Transverse colon (tissue), 4 donors: ENCODE data around the gene GMEB1. TPM values are rescaled to one million over a fixed set of nuclear protein-coding genes. Genes with fewer than 3 reads are reported as not detected.
"Not testable (repeated sequence)": the region's sequence is repeated elsewhere in the genome, so short reads cannot be mapped to it uniquely, and the experiment has no call there.

Source experiments
- DNase-seq: peaks from one replicate; pipeline ENCODE4 v3.0.0-alpha.2; 2019
- H3K27ac ChIP-seq, 4 donors: fragments of 200-600 bp; sonication (generic); 2 replicates each; pipeline ENCODE4 v1.5.1; 2016 to 2018; ENCODE audit warnings: inconsistent platforms in 4 of 4
- H3K27me3 ChIP-seq: fragments of 200-600 bp; sonication (generic); 2 replicates; pipeline ENCODE4 v1.5.1; 2017; ENCODE audit warnings: inconsistent platforms
- H3K36me3 ChIP-seq, 4 donors: fragments of 200-600 bp; sonication (generic); 2 replicates each; pipeline ENCODE4 v1.5.1; 2017 to 2019; ENCODE audit warnings: inconsistent platforms in 4 of 4
- H3K4me1 ChIP-seq, 4 donors: fragments of 200-600 bp; sonication (generic); 2 replicates each; pipeline ENCODE4 v1.5.1; 2017 to 2020; ENCODE audit warnings: inconsistent platforms in 4 of 4
- H3K4me3 ChIP-seq, 4 donors: fragments of 200-600 bp; sonication (generic); 1 replicate in 1 of 4; 2 replicates in 3 of 4; pipeline versions ENCODE4 v1.5.1 to v1.6.1; 2017 to 2019; ENCODE audit warnings: inconsistent platforms in 4 of 4
- H3K9me3 ChIP-seq, 2 donors: fragments of 200-600 bp; sonication (generic); 2 replicates each; pipeline ENCODE4 v1.5.1; 2017 to 2019; ENCODE audit warnings: inconsistent platforms in 2 of 2
- CTCF ChIP-seq, 5 experiments: fragments of 200-600 bp in 3 of 5; fragments of 450-650 bp in 2 of 5; sonication (generic) in 3 of 5; IDR thresholded peaks; 1 replicate in 2 of 5; 2 replicates in 3 of 5; pipeline ENCODE4 v1.5.1; 2016 to 2017; ENCODE audit warnings: antibody characterized with exemption in 5 of 5, inconsistent platforms in 3 of 5, mild to moderate bottlenecking in 2 of 5, moderate library complexity in 1 of 5
- EP300 ChIP-seq: sonication (generic); formaldehyde crosslinking; IDR thresholded peaks from one replicate; pipeline ENCODE4 v1.6.1; 2017; ENCODE audit warnings: antibody characterized with exemption, low read depth
- POLR2A ChIP-seq: fragments of 450-650 bp; IDR thresholded peaks from one replicate; pipeline ENCODE4 v1.6.1; 2016; ENCODE audit warnings: antibody characterized with exemption, mild to moderate bottlenecking, moderate library complexity
- POLR2AphosphoS5 ChIP-seq, 3 donors: sonication (generic); formaldehyde crosslinking; IDR thresholded peaks; one replicate each; pipeline ENCODE4 v1.6.1; 2016; ENCODE audit warnings: antibody characterized with exemption in 3 of 3
- WGBS, 2 donors: methylation state at CpG; one replicate each; pipeline ENCODE4 v1.1.5; 2018; ENCODE audit warnings: low coverage in 1 of 2; 5-methylcytosine and 5-hydroxymethylcytosine counted together
- in situ Hi-C, 4 donors: fragments of 200-750 bp; cut with MboI; loops; one replicate each; pipeline versions ENCODE4 v1.15.0 to v1.15.1; 2017; ENCODE audit warnings: low sequenced_read_pairs in 3 of 4, low pct_ligation_motif_present in 1 of 4, low pct_unique_long_range_greater_than_20kb in 1 of 4
- intact Hi-C: fragments of 100-400 bp; cut with DNase I; formaldehyde crosslinking; loops from one replicate; pipeline ENCODE4 v1.15.1; 2023; ENCODE audit warnings: low total_unique reads
- total RNA-seq, 4 donors: library from RNA; depleted of rRNA; stranded (reverse); fragments of >200 nt; gene quantifications; one replicate each; pipeline ENCODE4 v1.1.0, GENCODE V29; 2016

Gene GMEB1
- total RNA-seq, 4 donors from 2014 or later: 4.4 to 10.4 (median 7.2) TPM

- intact Hi-C loops (no loop called here), in situ Hi-C loops (no loop called here)
- DNase-seq: no peak
- Histone ChIP-seq H3K9me3 (no peaks in the 10 kb centered on the region), H3K27ac (no peak overlapping the region), H3K36me3 (no peaks in the 10 kb centered on the region), H3K4me1 (no peaks in the 10 kb centered on the region), H3K27me3 (no peaks in the 10 kb centered on the region), H3K4me3 (no peak overlapping the region)
- TF ChIP-seq POLR2AphosphoS5 (IDR thresholded peaks at IDR 0.05): no peak
- no peak for TF ChIP-seq EP300
- TF ChIP-seq POLR2A: no peak
- no peak for TF ChIP-seq CTCF (IDR thresholded peaks at IDR 0.05)
- WGBS, 2 donors: 83 to 84% methylated on average over 2 to 5 of the region's 5 CpGs
Measured at GRCh38 chr1:28720376-28720775, 51.8 kb downstream of the GMEB1 start.

DNA sequence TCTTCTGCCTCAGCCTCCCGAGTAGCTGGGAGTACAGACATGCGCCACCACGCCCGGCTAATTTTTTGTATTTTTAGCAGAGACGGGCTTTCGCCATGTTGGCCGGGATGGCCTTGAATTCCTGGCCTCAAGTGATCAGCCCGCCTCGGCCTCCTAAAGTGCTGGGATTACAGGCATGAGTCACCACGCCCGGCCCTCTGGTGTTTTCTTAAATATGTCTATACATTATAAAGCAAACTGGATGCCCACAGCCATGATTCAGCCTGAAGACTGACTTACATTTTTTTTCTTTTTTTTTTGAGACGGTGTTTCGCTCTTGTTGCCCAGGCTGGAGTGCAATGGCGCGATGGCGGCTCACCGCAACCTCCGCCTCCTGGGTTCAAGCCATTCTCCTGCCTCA lies 53.3 kb downstream of the GMEB1 start:
- H3K4me1 ChIP-seq, H3K36me3 ChIP-seq, in situ Hi-C loops, H3K9me3 ChIP-seq, intact Hi-C loops, H3K4me3 ChIP-seq, H3K27me3 ChIP-seq, H3K27ac ChIP-seq, DNase-seq: not testable (repeated sequence)
- WGBS, 2 donors: 92 to 94% methylated on average over 11 to 18 of the region's 18 CpGs

GRCh38 chr1:28725365-28725764 lies 56.8 kb downstream of the GMEB1 start:
- in situ Hi-C loops: not testable (repeated sequence)

DNA sequence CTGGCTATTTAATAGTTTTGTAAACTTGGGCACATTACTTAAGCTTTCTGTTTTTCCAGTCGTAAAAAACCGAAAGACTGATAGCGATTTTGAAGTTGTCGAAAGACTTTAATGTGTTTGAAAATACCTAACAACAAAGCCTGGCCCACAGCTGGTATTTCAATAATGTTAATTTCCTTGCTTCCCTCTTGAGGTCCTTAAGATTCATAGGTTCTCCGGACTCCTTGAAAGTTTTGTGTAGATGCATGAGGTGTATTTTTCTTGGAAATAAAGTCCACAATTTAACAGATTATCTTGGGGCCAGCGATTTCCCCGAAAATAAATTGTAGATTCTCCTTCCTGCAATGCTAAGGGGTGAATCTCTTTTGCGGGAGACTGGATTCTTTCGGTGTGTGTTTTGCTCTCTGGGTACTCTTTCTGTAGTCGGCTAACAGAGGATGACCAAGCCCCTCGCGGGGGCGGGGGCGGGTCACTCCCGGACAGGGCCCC lies 67.4 kb downstream of the GMEB1 start:
- Histone ChIP-seq H3K27me3 (no peaks in the 10 kb centered on the region), H3K4me1 (peaks cover 16 to 54% (median 26%) of the 10 kb centered on the region in 4 donors), H3K9me3 (no peaks in the 10 kb centered on the region), H3K27ac (peak overlapping the region; percentile 95 to 99 (median 99)), H3K4me3 (peak overlapping the region; percentile 24 to 96 (median 80)), H3K36me3 (peaks cover 0 to 19% (median 8%) of the 10 kb centered on the region in 4 donors)
- no peak for DNase-seq
- in situ Hi-C loops: no loop called here
- TF ChIP-seq POLR2AphosphoS5 (IDR thresholded peaks at IDR 0.05): no peak
- no peak for TF ChIP-seq CTCF (IDR thresholded peaks at IDR 0.05)
- no peak for TF ChIP-seq EP300
- TF ChIP-seq POLR2A: no peak
- WGBS, 2 donors: 15 to 45% methylated on average over 5 to 15 of the region's 15 CpGs
- intact Hi-C loops: no loop called here

More at GRCh38 chr1:28725365-28725764, 56.8 kb downstream of the GMEB1 start:
- H3K27me3 ChIP-seq, H3K36me3 ChIP-seq, H3K4me1 ChIP-seq, H3K4me3 ChIP-seq, intact Hi-C loops, H3K9me3 ChIP-seq, DNase-seq: not testable (repeated sequence)
- peak overlapping the region in 1 of 4 donors; percentile 37 for H3K27ac ChIP-seq
- WGBS, 2 donors: 10 to 60% methylated on average over 3 to 5 of the region's 5 CpGs

DNA sequence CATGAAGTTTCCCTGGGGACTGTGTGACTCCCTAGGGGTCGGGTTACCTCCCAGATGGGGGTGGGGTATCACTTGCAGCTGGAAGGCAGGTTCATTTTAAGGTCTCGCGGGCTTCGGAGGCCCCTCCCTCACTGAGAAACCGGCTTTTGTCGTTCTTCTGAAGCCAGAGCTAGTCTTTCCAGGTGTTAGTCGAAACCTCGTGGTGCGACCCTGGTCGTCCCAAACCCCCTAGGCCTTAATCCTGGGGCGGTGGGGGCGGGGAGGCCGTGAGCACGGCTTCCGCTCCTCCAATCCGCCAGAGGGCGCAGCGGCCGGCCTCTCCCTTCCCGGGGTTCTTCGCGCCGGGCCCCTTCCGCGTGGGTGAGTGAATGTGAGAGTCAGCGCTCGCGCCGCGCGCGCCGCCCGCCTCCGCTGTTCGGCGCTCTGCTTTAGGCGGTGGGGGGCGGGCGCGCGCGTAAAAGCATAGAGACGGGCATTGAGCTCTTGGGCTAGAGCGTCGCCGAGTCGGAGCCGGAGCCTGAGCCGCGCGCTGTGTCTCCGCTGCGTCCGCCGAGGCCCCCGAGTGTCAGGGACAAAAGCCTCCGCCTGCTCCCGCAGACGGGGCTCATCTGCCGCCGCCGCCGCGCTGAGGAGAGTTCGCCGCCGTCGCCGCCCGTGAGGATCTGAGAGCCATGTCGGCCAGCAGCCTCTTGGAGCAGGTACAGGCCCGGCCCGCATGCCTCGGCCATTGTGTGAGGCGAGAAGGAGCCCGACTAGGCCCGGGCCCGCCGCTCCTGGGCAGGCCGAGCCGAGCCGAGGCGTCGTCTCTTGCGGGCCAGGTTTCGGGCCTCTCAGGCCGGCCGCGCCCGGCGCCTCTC lies 68.1 kb downstream of the GMEB1 start, which contains the start of gene YTHDF2:
Gene YTHDF2, plus strand, starts transcription at position 491 of the 857 bp plus-strand sequence. Its CDS starts 181 bp downstream, at position 672.
- DNase-seq: peak; percentile 98
- peak within 1 kb of the TSS; percentile 65 to 96 (median 95) for H3K4me3 ChIP-seq
- WGBS, 2 donors: 0% methylated on average over 71 of the region's 92 CpGs; no CpG with 5 or more reads in 1 of the 2 donors
- no peaks in the 10 kb centered on the region for H3K27me3 ChIP-seq
- H3K4me1 ChIP-seq: peaks cover 16 to 61% (median 26%) of the 10 kb centered on the region in 4 donors
- H3K9me3 ChIP-seq: no peaks in the 10 kb centered on the region
- in situ Hi-C loops: no loop called here
- H3K36me3 ChIP-seq: peaks cover 0 to 19% (median 8%) of the 10 kb centered on the region in 4 donors
- TF ChIP-seq POLR2AphosphoS5 (IDR thresholded peaks at IDR 0.05) (peak; percentile 88 to 98 (median 98)), POLR2A (peak; percentile 94), EP300 (no peak), CTCF (IDR thresholded peaks at IDR 0.05) (peak; percentile 82 to 98 (median 91))
- peak within 1 kb of the TSS; percentile 95 to 99 (median 99) for H3K27ac ChIP-seq
- intact Hi-C loops: no loop called here
